Measurements from ENCODE around the gene PHACTR1.
A peak's percentile ranks its signal among the peaks of the same experiment; 100 is the strongest.

Gene PHACTR1

DNA sequence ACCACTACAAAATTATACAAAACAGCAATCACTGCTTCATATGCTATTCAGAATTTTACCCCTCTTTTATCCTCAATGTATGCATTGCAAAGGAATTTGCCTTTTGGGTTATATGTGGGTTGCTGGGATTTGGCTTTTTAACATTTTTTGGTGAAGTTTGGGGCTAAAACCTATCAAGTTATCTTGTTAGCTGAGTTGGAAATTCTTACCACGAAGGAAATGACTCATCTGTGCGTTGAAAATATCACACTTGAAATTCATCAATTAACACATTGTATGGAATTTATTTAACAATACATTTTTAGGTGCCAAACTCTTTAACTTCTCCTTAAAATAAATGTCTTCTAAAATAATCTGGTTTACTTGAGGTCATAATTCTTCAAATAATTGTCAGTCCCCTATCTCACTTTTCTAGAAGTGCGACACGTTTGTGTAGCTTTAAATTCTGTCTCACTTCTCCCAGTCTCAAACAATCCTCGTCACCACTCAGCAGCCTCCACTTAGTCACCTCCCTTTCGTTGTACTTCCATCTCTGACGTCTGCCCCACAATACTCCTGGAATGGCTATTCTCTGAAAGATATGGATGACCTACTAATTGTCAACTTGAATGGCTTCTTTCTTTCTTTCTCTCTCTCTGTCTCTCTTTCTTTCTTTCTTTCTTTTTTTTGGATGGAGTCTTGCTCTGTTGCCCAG lies 88.5 kb downstream of the PHACTR1 start:
- no peak for DNase-seq

- no peak for DNase-seq
These were observed 89.6 kb downstream of the PHACTR1 start for GRCh38 chr6:12806136-12806535.

GRCh38 chr6:12806796-12807195 lies 90.2 kb downstream of the PHACTR1 start:
- no peak for DNase-seq

GRCh38 chr6:12811519-12811918 lies 95.0 kb downstream of the PHACTR1 start:
- DNase-seq: no peak

DNA sequence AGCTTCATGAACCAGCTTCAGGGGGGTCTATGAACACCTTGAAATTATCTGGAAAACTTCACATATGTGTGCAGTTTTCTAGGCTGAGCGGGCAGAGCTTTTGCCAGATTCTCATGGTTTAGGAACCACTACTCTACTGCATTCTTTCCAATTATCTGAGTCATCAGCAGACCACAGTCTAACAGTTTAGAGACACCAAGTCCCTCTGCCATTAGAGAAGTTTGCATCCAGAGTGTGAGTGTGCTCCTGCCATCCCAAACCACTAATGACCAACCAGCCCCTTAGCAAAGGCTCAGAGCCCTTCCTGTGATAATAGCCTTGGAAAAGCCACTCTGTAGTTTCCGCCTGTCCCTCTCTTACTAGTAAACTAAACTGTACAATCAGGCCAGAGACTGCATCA lies 96.8 kb downstream of the PHACTR1 start:
- DNase-seq: no peak

DNA sequence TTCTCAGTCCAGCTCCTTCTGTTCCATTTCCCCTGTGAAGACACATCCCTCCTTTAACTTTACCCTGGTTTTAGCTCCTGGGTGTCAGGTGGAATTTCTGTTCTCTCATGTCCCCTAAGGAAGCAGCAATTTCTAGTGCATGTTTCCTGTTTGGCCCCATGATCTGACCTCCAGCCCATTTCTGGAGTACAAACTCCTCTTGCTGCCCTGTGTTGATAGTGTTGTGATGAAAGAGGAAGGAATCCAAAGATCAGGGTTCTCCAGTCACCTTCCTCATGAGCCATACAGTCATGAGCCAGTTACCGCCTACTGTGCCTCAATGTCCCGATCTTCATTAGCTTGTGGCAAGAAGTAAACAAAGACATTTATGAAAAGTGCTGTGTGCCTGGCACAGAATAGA lies 97.4 kb downstream of the PHACTR1 start:
- DNase-seq: no peak

- no peak for DNase-seq
These were observed 98.5 kb downstream of the PHACTR1 start for GRCh38 chr6:12815089-12815488.

DNA sequence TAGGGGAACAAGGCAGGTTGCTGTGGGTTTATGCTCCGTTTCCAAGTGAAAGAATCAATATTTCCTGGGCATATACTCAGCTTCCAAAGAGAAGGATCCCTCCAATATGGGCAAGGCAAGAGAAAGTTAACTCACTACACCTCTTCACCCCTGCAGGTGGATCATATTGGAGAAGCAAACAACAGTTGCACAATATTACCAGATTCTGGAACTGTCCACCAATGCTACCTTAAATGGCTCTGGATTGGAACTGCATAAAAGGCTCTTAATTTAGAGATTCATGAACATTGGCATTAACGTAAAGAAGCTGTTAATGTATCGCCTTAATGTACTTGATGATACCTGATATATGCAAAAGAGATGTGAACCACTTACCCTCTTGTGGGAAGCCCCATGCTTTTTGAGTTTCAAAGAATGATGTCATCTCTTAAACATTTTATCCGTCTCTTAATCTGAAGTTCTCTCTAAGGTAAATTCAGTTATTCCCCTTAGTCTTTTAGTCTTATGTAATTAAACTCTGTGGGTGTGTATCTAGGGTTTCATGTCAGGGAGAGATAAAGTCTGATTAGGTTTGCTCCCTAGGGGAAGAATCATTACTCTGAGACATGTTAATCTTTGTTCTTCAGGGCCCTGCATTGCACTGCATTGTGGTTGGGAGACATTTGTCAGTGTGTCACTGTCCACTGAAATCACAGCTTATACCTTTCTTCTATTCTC lies 99.5 kb downstream of the PHACTR1 start:
- no peak for DNase-seq

GRCh38 chr6:12818324-12818723 lies 101.8 kb downstream of the PHACTR1 start:
- DNase-seq: peak; percentile 6

DNA sequence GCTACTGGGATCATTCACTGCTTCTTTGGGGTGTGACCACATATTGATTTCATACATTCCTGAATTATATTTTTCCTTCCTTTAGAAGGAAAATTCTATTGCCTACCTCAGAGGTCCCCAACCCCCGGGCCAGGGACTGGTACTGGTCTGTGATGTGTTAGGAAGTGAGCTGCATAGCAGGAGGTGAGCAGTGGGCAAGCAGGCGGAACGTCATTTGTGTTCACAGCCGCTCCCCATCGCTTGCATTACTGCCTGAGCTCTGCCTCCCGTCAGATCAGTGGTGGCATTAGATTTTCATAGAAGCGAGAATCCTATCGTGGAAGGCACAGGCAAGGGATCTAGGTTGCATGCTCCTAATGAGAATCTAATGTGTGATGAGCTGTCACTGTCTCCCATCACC lies 107.3 kb downstream of the PHACTR1 start:
- DNase-seq: no peak

DNA sequence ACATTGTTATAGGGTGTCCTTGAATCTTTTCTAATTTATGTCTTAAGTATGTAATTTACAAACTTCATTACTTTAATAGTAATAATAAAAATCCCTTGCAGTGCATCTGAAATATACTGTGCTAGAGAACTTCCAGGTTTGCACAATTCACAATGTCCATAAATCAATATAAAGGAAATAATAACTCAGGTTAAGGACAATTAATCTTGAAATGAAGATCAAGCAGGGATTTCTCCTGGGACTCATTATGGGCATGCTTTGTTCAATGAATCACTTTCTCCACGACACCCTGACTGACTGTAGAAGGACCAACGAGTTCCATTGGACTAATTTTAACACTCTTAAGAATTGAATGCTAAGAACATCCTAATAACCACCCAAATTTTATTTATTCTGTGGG lies 110.0 kb downstream of the PHACTR1 start:
- DNase-seq: no peak

DNA sequence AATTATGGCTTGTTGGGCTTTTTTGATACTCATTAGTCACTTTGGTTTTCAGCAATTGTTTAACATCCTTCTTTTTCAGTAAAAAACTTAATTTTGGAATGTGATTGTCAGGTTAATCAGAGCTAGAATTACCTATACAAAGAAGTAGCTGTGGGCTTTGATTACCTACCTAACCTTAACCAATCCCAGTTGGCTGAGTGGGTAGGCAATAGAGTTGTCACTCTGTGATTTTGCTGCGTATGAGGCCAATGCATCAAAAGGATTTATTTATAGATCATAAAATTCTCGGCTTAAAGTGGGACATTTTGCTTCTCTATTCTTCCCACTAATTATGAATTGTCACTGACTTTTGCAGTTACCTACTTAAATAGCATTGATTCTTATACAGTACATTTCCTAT lies 111.4 kb downstream of the PHACTR1 start:
- DNase-seq: no peak

GRCh38 chr6:12832226-12832735 lies 115.7 kb downstream of the PHACTR1 start:
- DNase-seq: no peak

DNA sequence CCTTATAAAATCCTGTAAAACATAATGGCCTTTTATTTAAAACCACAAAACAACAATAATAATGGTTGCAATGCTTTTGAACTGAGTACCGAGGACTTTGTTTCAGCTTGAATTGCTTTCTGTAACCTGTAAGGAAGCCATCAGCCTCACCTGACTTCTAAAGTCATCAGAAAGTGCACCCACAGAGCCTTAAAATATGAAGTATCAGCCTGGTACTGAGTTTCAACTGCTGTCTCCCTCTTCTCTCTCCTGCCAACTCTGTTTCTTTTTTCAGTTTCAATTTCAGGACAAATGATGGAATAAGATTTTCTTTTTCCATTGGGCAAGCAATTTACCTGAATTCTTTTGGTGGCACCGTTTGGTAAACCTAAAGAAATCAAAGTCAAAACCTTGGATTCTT lies 119.4 kb downstream of the PHACTR1 start:
- no peak for DNase-seq

GRCh38 chr6:12841619-12842018 lies 125.1 kb downstream of the PHACTR1 start:
- no peak for DNase-seq

DNA sequence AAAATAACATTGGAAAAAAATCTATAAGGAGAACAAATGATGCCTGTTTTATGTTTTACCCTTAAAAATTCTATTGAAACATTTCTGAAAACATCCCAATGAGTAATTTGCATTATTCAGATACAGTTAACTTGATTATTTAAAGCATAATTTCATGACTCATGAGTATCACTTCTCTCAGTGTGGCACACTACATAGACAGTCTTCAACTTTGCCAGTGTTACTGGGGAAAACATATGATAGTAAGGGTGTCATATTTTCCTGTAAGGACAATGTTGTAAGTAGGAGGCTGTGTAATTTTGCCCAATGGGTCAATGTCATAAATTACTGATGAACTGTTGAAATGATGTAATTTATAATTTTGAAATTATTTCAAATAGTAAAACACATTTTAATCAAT lies 125.5 kb downstream of the PHACTR1 start:
- no peak for DNase-seq

DNA sequence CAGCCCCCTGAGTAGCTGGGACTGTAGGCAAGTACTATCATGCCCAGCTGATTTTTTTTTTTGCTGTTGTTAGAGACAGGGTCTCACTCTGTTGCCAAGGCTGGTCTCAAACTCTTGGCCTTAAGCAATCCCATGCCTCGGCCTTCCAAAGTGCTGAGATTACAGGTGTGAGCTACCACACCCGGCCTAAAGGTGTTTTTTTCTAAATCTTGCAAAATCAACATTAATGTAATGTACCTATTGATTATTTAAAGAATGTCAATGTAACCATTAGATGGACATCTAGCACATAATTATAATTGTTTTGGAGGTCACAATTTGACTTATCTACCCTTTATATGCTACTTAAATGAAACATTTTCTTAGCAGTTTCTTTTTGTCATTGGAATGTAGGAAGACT lies 126.1 kb downstream of the PHACTR1 start:
- DNase-seq: no peak

GRCh38 chr6:12844284-12845223 lies 128.0 kb downstream of the PHACTR1 start:
- DNase-seq: no peak

DNA sequence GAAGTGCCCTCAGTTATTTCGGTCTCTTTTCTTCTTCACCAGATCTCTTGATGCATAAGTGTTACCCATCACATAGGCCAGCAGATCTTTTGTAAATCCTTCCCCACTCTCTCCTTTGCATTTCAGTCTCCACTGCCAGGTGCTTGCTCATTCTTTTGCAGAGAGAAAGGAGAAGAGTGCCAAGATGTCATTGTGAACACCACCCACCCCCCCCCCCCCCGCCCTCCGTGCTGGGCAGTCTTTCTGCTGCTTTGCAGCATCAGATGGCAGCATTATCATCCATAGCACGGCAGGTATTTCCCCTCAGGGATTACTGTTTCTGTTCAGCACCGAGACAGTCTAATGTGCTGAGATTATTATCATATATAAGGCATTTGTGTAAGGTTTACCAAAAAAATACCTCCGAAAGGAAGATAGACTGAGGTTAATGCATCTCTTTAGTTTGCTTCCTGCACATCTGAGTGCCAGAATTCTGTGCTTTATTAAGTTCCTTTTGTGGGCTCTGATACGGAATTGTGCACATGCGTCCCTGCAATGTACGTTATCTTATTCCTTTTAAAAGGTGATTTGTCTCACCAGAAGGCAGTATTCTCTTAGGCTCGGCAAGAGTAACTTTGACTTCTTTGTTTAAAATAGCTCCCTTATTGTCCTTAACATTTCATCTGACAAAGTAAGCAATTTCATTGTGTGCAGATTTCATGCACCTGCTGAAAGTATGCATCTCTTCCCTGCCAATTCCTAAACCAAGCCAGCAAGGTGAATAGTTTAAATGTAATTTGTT lies 128.8 kb downstream of the PHACTR1 start:
- no peak for DNase-seq

DNA sequence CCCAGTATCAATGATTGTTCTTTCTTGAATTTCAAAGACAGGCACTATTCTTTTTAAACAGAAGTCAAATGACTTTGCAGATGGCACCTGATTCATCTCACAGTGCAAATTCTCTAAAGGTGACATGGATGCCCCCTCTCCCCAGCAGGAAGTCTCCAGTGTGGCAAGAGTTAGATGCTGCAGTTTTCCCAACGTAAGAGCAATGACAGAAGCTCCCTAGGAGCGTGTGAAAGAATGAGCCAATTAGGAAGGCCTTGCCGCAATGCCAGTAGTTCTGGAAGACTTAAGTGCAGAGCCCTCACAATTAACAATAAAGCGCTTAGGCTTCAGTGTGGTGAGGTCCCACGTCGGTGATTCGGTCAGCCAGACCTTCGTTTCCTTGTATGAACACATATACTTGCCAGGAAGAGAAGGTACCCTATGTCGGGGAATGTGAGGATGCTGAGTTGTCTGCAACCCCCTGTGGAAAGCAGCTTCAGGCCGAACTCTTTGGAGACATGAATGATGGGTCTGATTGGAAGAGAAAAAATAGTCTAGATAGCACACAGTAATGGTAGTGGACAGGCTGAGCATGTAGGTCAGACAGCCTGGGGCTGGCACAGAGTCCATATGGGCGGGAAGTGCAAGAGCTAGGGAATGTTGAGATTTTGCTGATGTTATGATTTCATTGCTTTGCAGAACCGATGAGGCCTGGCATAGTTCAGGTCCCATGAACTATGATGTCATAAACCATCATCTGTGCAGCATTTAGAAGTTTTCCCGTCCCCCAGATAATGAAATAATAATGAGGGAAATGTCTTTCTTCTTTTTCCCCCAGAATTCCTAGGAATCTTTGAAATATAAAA lies 132.6 kb downstream of the PHACTR1 start:
- no peak for DNase-seq

GRCh38 chr6:12849809-12850198 lies 133.2 kb downstream of the PHACTR1 start:
- DNase-seq: no peak

Measured in GF-D8 (cell line).